ENCODE results near the gene SPATA20. TPM values are rescaled to one million over a fixed set of nuclear protein-coding genes. Genes with fewer than 3 reads are reported as not detected.

Gene SPATA20
- total and polyA plus RNA-seq, 2 of the 13 experiments (the other 11 are each of a cell fraction or from before 2014, with no cell fraction given): 36.1 to 64.8 TPM

DNA sequence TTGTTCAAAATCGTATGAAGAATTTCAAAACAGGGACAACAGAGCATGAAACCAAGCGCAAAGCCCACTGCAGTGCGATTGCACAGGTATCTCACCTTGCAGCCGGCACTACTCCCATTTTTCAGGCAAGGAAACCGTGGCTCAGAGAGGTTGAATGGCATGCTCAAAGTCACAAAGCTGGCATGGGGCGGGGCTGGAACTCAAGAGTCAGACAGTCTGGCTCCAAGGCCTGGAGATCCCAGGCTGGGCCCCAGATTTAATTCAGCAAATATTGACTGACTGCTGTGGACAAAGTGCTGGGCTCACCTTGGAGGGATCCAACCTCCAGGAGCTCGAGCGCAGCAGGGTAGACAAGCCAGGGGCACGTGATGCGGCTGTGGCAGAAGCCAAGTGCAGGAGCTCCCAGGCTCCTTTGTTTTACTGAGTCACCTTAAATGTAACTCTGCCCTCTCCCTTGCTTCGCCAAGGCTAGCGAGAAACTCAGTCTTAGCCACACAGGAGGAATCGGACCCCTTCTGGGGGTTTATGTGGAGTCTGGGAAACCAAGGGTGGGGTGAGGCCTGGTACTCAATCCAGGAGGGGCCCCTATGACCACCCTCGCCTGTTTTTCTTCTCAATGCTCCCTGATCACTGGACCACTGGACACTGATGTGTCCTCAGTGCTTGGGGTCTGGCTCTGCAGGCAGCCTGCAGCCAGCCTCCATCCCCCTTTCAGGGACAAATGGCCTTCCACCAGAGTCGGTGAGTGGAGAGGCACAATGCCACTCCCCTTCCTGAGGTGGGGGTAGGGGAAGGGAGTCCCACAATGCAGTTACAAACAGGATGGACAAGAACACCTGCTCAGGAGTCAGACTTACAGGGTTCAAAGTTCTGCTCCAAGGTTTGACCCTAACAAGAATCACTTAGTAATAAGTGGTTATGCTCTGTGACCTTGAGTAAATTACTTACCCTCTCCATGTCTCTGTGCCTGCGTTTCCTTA lies 3.9 kb upstream of the SPATA20 start (continued):
- TF ChIP-seq ZNF678 (CRISPR knock-in tag; IDR thresholded peaks at IDR 0.05) (no peak), ZNF343 (CRISPR knock-in tag; IDR thresholded peaks at IDR 0.05) (peak; percentile 1; the same call in 1 of the 2 replicates), ZNF775 (CRISPR knock-in tag; IDR thresholded peaks at IDR 0.05; ENCODE audit: borderline replicate concordance) (0 out of 2 replicates have a peak, but pooled peaks have one; percentile 60), ZNF180 (CRISPR knock-in tag; IDR thresholded peaks at IDR 0.05; ENCODE audit: borderline replicate concordance, low read depth) (no peak; the same call in 1 of the 2 replicates), EED (CRISPR knock-in tag; IDR thresholded peaks at IDR 0.05) (0 out of 2 replicates have a peak, but pooled peaks have one; percentile 59), WIZ (CRISPR knock-in tag; IDR thresholded peaks at IDR 0.05) (0 out of 2 replicates have a peak, but pooled peaks have one; percentile 80), KAT8 (CRISPR knock-in tag; IDR thresholded peaks at IDR 0.05) (peak; percentile 46), MAFG (CRISPR knock-in tag; IDR thresholded peaks at IDR 0.05) (no peak), BRD4 (CRISPR knock-in tag; IDR thresholded peaks at IDR 0.05) (0 out of 2 replicates have a peak, but pooled peaks have one; percentile 46), PHF8 (CRISPR knock-in tag; IDR thresholded peaks at IDR 0.05) (no peak), KAT7 (CRISPR knock-in tag; IDR thresholded peaks at IDR 0.05; ENCODE audit: borderline replicate concordance) (peak; percentile 19; the same call in 1 of the 2 replicates), ZBTB42 (CRISPR knock-in tag; IDR thresholded peaks at IDR 0.05) (no peak), TEAD2 (CRISPR knock-in tag; IDR thresholded peaks at IDR 0.05) (no peak)
- TF ChIP-seq, protein P1, sequence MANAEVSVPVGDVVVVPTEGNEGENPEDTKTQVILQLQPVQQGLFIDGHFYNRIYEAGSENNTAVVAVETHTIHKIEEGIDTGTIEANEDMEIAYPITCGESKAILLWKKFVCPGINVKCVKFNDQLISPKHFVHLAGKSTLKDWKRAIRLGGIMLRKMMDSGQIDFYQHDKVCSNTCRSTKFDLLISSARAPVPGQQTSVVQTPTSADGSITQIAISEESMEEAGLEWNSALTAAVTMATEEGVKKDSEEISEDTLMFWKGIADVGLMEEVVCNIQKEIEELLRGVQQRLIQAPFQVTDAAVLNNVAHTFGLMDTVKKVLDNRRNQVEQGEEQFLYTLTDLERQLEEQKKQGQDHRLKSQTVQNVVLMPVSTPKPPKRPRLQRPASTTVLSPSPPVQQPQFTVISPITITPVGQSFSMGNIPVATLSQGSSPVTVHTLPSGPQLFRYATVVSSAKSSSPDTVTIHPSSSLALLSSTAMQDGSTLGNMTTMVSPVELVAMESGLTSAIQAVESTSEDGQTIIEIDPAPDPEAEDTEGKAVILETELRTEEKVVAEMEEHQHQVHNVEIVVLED (CRISPR knock-in tag; IDR thresholded peaks at IDR 0.05; ENCODE audit: borderline replicate concordance): no peak
- TF ChIP-seq, protein P2, sequence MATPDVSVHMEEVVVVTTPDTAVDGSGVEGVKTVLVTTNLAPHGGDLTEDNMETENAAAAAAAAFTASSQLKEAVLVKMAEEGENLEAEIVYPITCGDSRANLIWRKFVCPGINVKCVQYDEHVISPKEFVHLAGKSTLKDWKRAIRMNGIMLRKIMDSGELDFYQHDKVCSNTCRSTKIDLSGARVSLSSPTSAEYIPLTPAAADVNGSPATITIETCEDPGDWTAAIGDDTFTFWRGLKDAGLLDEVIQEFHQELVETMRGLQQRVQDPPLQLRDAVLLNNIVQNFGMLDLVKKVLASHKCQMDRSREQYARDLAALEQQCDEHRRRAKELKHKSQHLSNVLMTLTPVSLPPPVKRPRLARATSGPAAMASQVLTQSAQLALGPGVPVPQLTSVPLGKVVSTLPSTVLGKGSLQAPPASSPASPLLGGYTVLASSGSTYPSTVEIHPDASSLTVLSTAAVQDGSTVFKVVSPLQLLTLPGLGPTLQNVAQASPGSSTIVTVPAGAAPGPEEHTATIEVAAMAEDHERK (CRISPR knock-in tag; IDR thresholded peaks at IDR 0.05; ENCODE audit: low read depth): no peak
- TF ChIP-seq, protein P3, sequence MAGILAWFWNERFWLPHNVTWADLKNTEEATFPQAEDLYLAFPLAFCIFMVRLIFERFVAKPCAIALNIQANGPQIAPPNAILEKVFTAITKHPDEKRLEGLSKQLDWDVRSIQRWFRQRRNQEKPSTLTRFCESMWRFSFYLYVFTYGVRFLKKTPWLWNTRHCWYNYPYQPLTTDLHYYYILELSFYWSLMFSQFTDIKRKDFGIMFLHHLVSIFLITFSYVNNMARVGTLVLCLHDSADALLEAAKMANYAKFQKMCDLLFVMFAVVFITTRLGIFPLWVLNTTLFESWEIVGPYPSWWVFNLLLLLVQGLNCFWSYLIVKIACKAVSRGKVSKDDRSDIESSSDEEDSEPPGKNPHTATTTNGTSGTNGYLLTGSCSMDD (CRISPR knock-in tag; IDR thresholded peaks at IDR 0.05): no peak
- TF ChIP-seq, protein P4, sequence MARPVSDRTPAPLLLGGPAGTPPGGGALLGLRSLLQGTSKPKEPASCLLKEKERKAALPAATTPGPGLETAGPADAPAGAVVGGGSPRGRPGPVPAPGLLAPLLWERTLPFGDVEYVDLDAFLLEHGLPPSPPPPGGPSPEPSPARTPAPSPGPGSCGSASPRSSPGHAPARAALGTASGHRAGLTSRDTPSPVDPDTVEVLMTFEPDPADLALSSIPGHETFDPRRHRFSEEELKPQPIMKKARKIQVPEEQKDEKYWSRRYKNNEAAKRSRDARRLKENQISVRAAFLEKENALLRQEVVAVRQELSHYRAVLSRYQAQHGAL (CRISPR knock-in tag; IDR thresholded peaks at IDR 0.05; ENCODE audit: not compliant biosample characterization): no peak
- TF ChIP-seq, protein P5, sequence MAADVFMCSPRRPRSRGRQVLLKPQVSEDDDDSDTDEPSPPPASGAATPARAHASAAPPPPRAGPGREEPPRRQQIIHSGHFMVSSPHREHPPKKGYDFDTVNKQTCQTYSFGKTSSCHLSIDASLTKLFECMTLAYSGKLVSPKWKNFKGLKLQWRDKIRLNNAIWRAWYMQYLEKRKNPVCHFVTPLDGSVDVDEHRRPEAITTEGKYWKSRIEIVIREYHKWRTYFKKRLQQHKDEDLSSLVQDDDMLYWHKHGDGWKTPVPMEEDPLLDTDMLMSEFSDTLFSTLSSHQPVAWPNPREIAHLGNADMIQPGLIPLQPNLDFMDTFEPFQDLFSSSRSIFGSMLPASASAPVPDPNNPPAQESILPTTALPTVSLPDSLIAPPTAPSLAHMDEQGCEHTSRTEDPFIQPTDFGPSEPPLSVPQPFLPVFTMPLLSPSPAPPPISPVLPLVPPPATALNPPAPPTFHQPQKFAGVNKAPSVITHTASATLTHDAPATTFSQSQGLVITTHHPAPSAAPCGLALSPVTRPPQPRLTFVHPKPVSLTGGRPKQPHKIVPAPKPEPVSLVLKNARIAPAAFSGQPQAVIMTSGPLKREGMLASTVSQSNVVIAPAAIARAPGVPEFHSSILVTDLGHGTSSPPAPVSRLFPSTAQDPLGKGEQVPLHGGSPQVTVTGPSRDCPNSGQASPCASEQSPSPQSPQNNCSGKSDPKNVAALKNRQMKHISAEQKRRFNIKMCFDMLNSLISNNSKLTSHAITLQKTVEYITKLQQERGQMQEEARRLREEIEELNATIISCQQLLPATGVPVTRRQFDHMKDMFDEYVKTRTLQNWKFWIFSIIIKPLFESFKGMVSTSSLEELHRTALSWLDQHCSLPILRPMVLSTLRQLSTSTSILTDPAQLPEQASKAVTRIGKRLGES (CRISPR knock-in tag; IDR thresholded peaks at IDR 0.05; ENCODE audit: borderline replicate concordance): peak; percentile 96

All from HepG2 (cell line).